ENCODE data around the gene NOL6. TPM values are rescaled to one million over a fixed set of nuclear protein-coding genes. Genes with fewer than 3 reads are reported as not detected.
"Not testable (repeated sequence)": the region's sequence is repeated elsewhere in the genome, so short reads cannot be mapped to it uniquely, and the experiment has no call there.

NOL6 gene
- total RNA-seq, 4 donors from 2014 or later, result 18.1 to 36.3 (median 29.1) TPM

- DNase-seq (no peak), ATAC-seq (no peak)
- intact Hi-C loops (cut with DNase I; ENCODE audit: low total_unique reads), result no loop called here
- Histone ChIP-seq H3K27ac (no peak overlapping the region), H3K4me1 (no peaks in the 10 kb centered on the region), H3K4me3 (no peak overlapping the region), H3K36me3 (peaks cover 2 to 59% of the 10 kb centered on the region in 2 donors), H3K27me3 (no peaks in the 10 kb centered on the region), H3K9me3 (no peaks in the 10 kb centered on the region)
- no peak for TF ChIP-seq POLR2A (IDR thresholded peaks at IDR 0.05)
- TF ChIP-seq CTCF (IDR thresholded peaks at IDR 0.05 in 4 of 5, conservative IDR thresholded peaks at IDR 0.05 in 1 of 5), result no peak
- in situ Hi-C loops (cut with MboI; ENCODE audit: low sequenced_read_pairs in 4 of 4), result loop anchor here in 2 of 4 donors (10.0 to 25.0 kb wide), 2 partner anchors 87 to 174 kb away; partner anchors contain the start of gene NFX1 (in 1 of the 2)
Measured at GRCh38 chr9:33461492-33461891, 12.2 kb downstream of the NOL6 start.

GRCh38 chr9:33460854-33461253 lies 12.9 kb downstream of the NOL6 start:
- Histone ChIP-seq H3K27ac (no peak overlapping the region), H3K27me3 (no peaks in the 10 kb centered on the region), H3K9me3 (no peaks in the 10 kb centered on the region), H3K36me3 (peaks cover 2 to 53% of the 10 kb centered on the region in 2 donors), H3K4me3 (no peak overlapping the region), H3K4me1 (no peaks in the 10 kb centered on the region)
- ATAC-seq (no peak), DNase-seq (no peak)
- intact Hi-C loops (cut with DNase I; ENCODE audit: low total_unique reads), result no loop called here
- in situ Hi-C loops (cut with MboI; ENCODE audit: low sequenced_read_pairs in 4 of 4), result loop anchor here in 2 of 4 donors (10.0 to 25.0 kb wide), 2 partner anchors 86 to 174 kb away; partner anchors contain the start of gene NFX1 (in 1 of the 2)
- no peak for TF ChIP-seq CTCF (IDR thresholded peaks at IDR 0.05 in 4 of 5, conservative IDR thresholded peaks at IDR 0.05 in 1 of 5)
- no peak for TF ChIP-seq POLR2A (IDR thresholded peaks at IDR 0.05)

DNA sequence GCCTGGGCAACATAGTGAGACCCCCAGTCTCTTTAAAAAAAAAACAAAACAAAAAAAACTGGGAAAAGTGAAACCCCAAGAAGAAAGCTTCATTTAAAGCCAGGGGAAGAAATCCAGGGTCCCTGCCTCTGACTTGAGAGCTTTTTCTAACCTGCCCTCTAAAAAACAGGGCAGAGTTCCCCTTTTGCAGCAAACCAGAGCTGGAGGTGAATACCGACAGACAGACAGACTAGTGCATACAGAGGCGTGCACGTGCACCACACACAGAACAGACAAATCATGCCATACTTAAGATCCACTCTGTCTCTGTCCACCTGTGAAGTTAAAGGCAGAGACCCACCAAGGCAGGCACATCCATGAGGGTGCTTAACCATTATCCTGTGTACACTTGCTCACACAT lies 14.6 kb downstream of the NOL6 start:
- ATAC-seq (no peak), DNase-seq (no peak)
- H3K27ac ChIP-seq, result no peak overlapping the region
- H3K9me3 ChIP-seq, result no peaks in the 10 kb centered on the region
- H3K4me1 ChIP-seq, result no peaks in the 10 kb centered on the region
- no peaks in the 10 kb centered on the region for H3K27me3 ChIP-seq
- peaks cover 0 to 35% of the 10 kb centered on the region in 2 donors for H3K36me3 ChIP-seq
- intact Hi-C loops (cut with DNase I; ENCODE audit: low total_unique reads) (no loop called here), in situ Hi-C loops (cut with MboI; ENCODE audit: low sequenced_read_pairs in 4 of 4) (loop anchor here in 1 of 4 donors (25.0 kb wide), 1 partner anchor 172 kb away; the partner anchor contains the start of gene NFX1)
- H3K4me3 ChIP-seq, result no peak overlapping the region
- TF ChIP-seq POLR2A (IDR thresholded peaks at IDR 0.05) (no peak), CTCF (IDR thresholded peaks at IDR 0.05 in 4 of 5, conservative IDR thresholded peaks at IDR 0.05 in 1 of 5) (no peak)

DNA sequence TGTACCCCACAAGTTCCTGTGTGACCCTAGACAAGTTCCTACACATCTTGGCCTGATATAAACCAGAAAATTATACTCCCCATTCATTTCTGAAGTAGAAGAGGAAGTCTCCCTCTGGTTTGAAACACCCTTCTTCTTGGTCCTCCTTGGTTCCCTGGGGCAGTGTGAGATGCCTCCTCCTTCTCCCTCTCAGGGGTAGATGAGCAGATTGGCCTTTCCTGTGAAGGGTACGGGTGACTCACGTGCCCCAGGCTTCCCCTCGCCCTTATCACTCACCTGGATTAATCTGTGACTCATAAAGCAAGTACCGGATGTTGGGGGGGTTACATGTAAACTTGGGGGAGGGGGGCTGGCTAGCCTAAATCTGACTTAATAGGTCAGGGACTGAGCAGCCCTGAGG lies 15.3 kb downstream of the NOL6 start:
- ATAC-seq (no peak), DNase-seq (no peak)
- intact Hi-C loops (cut with DNase I; ENCODE audit: low total_unique reads) (no loop called here), in situ Hi-C loops (cut with MboI; ENCODE audit: low sequenced_read_pairs in 4 of 4) (loop anchor here in 1 of 4 donors (25.0 kb wide), 1 partner anchor 171 kb away; the partner anchor contains the start of gene NFX1)
- Histone ChIP-seq H3K27ac (no peak overlapping the region), H3K9me3 (no peaks in the 10 kb centered on the region), H3K4me1 (no peaks in the 10 kb centered on the region), H3K36me3 (peaks cover 0 to 29% of the 10 kb centered on the region in 2 donors), H3K27me3 (no peaks in the 10 kb centered on the region), H3K4me3 (no peak overlapping the region)
- no peak for TF ChIP-seq POLR2A (IDR thresholded peaks at IDR 0.05)
- TF ChIP-seq CTCF (IDR thresholded peaks at IDR 0.05 in 4 of 5, conservative IDR thresholded peaks at IDR 0.05 in 1 of 5), result no peak

DNA sequence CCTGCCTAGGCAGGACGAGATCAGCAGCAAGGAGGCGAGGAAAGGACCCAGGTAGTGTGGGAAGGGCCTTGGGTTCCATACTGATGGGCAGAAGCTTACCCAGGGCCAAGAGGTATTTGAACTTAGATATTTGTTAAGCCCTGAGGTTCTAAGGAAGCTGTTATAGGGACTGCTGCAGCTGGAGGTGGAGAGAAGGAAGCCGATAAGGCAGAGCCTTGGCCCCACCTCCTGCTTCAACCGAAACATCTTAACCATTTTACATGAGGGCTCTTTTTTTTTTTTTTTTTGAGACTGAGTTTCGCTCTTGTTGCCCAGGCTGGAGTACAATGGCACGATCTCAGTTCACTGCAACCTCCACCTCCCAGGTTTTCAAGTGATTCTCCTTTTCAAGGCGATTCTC lies 17.8 kb downstream of the NOL6 start:
- no peaks in the 10 kb centered on the region for H3K9me3 ChIP-seq
- H3K4me1 ChIP-seq, result no peaks in the 10 kb centered on the region
- peaks cover 0 to 4% of the 10 kb centered on the region in 2 donors for H3K36me3 ChIP-seq
- TF ChIP-seq CTCF (IDR thresholded peaks at IDR 0.05 in 4 of 5, conservative IDR thresholded peaks at IDR 0.05 in 1 of 5), result no peak
- no peak for TF ChIP-seq POLR2A (IDR thresholded peaks at IDR 0.05)
- intact Hi-C loops (cut with DNase I; ENCODE audit: low total_unique reads) (no loop called here), in situ Hi-C loops (cut with MboI; ENCODE audit: low sequenced_read_pairs in 4 of 4) (loop anchor here in 1 of 4 donors (25.0 kb wide), 1 partner anchor 169 kb away; the partner anchor contains the start of gene NFX1)
- H3K27me3 ChIP-seq, result no peaks in the 10 kb centered on the region
- no peak overlapping the region for H3K4me3 ChIP-seq
- DNase-seq (no peak), ATAC-seq (no peak)
- H3K27ac ChIP-seq, result no peak overlapping the region

- DNase-seq; H3K9me3 ChIP-seq; H3K4me3 ChIP-seq; H3K36me3 ChIP-seq; intact Hi-C loops (cut with DNase I; ENCODE audit: low total_unique reads); ATAC-seq; H3K4me1 ChIP-seq; H3K27ac ChIP-seq; H3K27me3 ChIP-seq: not testable (repeated sequence)
- in situ Hi-C loops (cut with MboI; ENCODE audit: low sequenced_read_pairs in 4 of 4), result loop anchor here in 1 of 4 donors (25.0 kb wide), 1 partner anchor 168 kb away; the partner anchor contains the start of gene NFX1
Measured at GRCh38 chr9:33455456-33455855, 18.3 kb downstream of the NOL6 start.

DNA sequence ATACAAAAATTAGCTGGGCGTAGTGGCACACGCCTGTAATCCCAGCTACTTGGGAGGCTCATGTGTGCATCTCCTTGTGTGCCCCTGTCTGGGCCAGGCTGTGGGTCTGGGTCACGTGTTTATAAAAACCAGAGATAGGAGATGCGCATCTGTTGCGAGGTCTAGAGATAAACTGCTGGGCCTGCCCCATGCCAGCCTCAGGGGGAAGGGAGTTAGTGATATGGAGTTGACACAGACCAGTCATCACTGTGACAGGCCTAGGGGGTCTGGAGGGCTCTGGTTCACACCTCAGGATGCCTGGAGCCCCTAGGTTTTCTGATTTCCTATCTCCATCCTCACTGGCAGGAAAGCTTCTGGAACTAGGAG lies 19.1 kb downstream of the NOL6 start:
- H3K9me3 ChIP-seq; H3K36me3 ChIP-seq; H3K4me3 ChIP-seq; H3K27me3 ChIP-seq; H3K27ac ChIP-seq; H3K4me1 ChIP-seq; ATAC-seq; intact Hi-C loops (cut with DNase I; ENCODE audit: low total_unique reads); DNase-seq: not testable (repeated sequence)
- in situ Hi-C loops (cut with MboI; ENCODE audit: low sequenced_read_pairs in 4 of 4), result loop anchor here in 1 of 4 donors (25.0 kb wide), 1 partner anchor 167 kb away; the partner anchor contains the start of gene NFX1
